Astrocyte of the cerebellum (primary cell): ENCODE measurements around the gene NALCN.

Source experiments
- DNase-seq: peaks from one replicate; pipeline ENCODE4 v3.0.0-alpha.2; 2011; ENCODE audit warnings: low read depth
- H3K4me3 ChIP-seq: 2 replicates; pipeline ENCODE4 v1.5.1; 2011; ENCODE audit warnings: mild to moderate bottlenecking, low read depth, low read length, moderate library complexity
- CTCF ChIP-seq: IDR thresholded peaks from 2 replicates; pipeline ENCODE4 v1.5.1; 2012; ENCODE audit warnings: low read length, low read depth, moderate library complexity, mild to moderate bottlenecking; ENCODE audit errors: missing control alignments
- in situ Hi-C: cut with HindIII; loops from 2 replicates; pipeline ENCODE4 v1.10.0; 2017; ENCODE audit warnings: low sequenced_read_pairs

Gene NALCN

GRCh38 chr13:101416181-101417042 lies at the start of gene NALCN:
NALCN (minus strand) TSS chr13:101416508; CDS start chr13:101399126, 17,382 bp downstream.
- no peak for DNase-seq
- peak within 1 kb of the TSS; percentile 52 for H3K4me3 ChIP-seq

GRCh38 chr13:101465877-101466276 lies 49.6 kb upstream of the NALCN start:
- H3K4me3 ChIP-seq: no peak overlapping the region
- in situ Hi-C loops: no loop called here
- TF ChIP-seq CTCF: no peak
- DNase-seq: no peak

More at GRCh38 chr13:101416181-101417042, at the start of gene NALCN:
- in situ Hi-C loops: loop anchor here (5.0 kb wide), 1 partner anchor 36 kb away; the partner anchor contains the start of gene ITGBL1
- no peak for TF ChIP-seq CTCF

GRCh38 chr13:101457176-101457575 lies 40.9 kb upstream of the NALCN start:
- no peak for TF ChIP-seq CTCF
- in situ Hi-C loops: no loop called here
- no peak for DNase-seq
- no peak overlapping the region for H3K4me3 ChIP-seq

GRCh38 chr13:101455863-101456262 lies 39.6 kb upstream of the NALCN start:
- DNase-seq: peak; percentile 87
- no peak overlapping the region for H3K4me3 ChIP-seq
- TF ChIP-seq CTCF: no peak
- in situ Hi-C loops: no loop called here

GRCh38 chr13:101454767-101455166 lies 38.5 kb upstream of the NALCN start:
- in situ Hi-C loops: loop anchor here (5.0 kb wide), 1 partner anchor 37 kb away; the partner anchor contains the start of gene NALCN
- H3K4me3 ChIP-seq: no peak overlapping the region
- no peak for TF ChIP-seq CTCF
- DNase-seq: no peak

- H3K4me3 ChIP-seq: peak overlapping the region; percentile 33
- DNase-seq: no peak
- peak; percentile 6 for TF ChIP-seq CTCF
- in situ Hi-C loops: loop anchor here (5.0 kb wide), 1 partner anchor 36 kb away; the partner anchor contains the start of gene NALCN
Observed at GRCh38 chr13:101453784-101454201, 37.5 kb upstream of the NALCN start.
